Hindlimb muscle (tissue), 1 donor: ENCODE results near the gene SLC41A2. TPM values are rescaled to one million over a fixed set of nuclear protein-coding genes. Genes with fewer than 3 reads are reported as not detected.

Experiments used
- DNase-seq: peaks from one replicate; pipeline ENCODE4 v3.0.0-alpha.2; 2013
- polyA plus RNA-seq: library from polyadenylated mRNA; unstranded; fragments of 120-200 nt; gene quantifications from one replicate; pipeline ENCODE4 v1.2.1, GENCODE V29; 2013; ENCODE audit not compliant: insufficient read length

The SLC41A2 gene
- polyA plus RNA-seq, 1 donor = 2.1 TPM

DNA sequence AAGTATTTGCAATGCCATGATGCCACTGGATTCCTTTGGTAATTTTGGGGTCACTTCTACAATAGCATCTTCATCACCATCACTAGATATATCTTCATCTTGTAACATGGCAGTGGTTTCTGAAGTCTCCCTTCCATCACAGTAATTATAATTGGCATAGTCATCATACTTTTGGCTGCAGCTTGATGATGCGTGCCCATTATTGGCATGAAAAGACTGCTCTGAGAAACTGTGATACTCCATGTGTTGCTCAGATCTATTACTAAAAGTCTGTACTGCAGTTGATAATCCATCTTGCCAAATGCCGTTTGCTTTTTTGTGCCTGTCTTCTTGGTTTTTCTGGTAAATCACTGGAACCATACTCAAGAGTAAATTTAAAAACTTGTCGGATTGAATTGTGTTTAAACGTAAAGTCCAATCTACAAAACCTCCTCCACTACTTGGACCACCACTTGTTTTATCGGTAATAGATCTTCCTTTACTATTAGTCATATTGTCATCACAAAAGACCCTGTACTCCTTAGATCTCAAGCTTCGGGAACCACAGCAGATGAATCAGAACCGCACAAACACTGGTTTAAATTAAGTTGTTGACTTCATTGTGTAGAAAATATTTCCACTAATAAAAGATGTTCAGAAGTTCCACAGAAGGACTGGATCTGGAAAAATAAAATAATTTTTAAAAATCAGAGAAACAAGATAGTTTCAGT, 29.9 kb downstream of the SLC41A2 start:
- no peak for DNase-seq

DNA sequence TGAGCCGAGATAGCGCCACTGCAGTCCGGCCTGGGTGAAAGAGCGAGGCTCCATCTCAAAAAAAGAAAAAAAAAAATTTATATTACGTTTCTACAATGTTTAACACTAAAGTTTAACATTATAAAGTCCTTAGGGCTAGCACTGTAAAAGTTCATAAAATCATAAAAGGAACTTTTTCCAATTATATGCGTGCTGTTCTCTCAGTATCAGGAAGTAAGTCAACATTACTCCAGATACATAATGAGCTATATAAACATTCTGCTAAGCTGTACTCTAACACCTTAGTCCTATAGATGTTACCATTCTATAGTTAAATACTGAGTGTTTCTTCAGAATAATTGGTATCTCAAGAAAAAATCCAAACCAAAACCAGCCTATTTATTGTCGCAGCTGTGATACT, 32.6 kb downstream of the SLC41A2 start:
- DNase-seq = no peak

DNA sequence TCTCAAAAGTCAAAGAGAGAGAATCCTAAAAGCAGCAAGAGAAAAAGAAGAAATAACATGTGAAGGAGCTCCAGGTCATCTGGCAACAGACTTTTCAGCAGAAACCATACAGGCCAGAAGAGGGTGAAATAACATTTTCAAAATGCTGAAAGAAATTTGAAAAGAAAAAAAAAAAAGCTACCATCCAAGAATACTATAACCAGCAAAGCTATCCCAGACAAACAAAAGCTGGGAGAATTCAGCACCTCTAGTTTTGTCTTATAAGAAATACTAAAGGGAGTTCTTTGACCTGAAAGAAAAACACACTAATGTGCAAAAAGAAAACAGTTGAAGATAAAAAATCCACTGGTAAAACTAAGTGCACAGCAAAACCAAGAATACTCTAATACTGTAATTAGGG, 36.8 kb downstream of the SLC41A2 start:
- no peak for DNase-seq

DNA sequence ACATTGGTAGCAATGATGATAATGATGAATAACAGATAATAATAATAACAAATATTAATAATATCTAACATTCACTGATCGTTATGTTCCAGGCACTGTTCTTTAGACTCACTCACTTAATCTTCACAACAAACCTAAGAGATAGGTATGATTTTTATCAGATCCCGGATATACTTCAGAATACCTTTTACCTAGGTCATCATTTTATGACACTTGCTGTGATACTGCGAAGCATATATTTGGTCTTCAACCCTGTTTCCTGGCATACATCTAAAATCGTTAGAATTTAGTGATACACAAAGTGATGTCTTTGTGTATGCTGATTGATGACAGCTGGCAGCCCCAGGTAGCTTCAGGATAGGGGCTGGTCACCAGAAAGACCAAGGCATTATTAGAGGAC, 46.1 kb downstream of the SLC41A2 start:
- DNase-seq = no peak

DNA sequence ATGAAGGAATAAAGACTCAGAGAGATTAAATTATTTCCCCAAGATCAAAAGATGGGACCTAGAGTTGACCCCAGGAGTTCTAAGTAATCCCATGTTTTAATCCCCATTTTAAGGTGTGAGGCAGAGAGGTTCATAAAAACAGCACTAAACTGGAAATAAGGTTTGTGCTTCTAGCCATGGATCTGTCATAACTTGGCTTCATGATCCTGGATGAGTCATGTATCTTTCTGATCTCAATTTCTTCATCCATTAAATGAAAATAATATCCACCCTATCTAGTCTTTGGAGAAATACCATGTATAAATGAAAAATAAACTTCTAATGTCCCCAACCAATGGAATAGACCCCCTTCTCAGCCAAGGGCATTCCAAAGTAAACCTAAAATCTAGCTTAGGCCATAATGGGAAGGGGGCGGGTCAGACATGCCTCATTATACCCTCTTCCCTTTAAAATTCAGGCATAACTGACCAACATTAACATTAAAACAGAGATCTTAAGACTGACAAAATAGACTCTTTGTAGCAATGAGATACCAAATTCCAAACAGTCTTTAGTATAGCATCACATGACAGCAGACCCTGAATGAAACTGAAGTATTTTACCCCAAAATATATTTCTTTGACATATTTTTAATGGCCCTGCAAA, 47.8 kb downstream of the SLC41A2 start:
- peak; percentile 4 for DNase-seq

GRCh38 chr12:104909761-104910160, 48.3 kb downstream of the SLC41A2 start:
- DNase-seq = no peak

Other genes starting within 250 kb of the SLC41A2 start
- 12.2 TPM for gene NOPCHAP1, start 28.0 kb upstream of the SLC41A2 start, polyA plus RNA-seq
- gene ALDH1L2, start 126.2 kb upstream of the SLC41A2 start, polyA plus RNA-seq = 6.6 TPM
- 30.8 TPM for gene WASHC4, start 149.4 kb upstream of the SLC41A2 start, polyA plus RNA-seq